CD4-positive, alpha-beta T cell treated with Interleukin-12 subunit alpha and Interleukin-12 subunit beta, for 1 hour (primary cell): ENCODE measurements around the gene TTYH2.

Experiments used
- DNase-seq: peaks from one replicate; pipeline ENCODE4 v3.0.0-alpha.2; 2020

Gene TTYH2

DNA sequence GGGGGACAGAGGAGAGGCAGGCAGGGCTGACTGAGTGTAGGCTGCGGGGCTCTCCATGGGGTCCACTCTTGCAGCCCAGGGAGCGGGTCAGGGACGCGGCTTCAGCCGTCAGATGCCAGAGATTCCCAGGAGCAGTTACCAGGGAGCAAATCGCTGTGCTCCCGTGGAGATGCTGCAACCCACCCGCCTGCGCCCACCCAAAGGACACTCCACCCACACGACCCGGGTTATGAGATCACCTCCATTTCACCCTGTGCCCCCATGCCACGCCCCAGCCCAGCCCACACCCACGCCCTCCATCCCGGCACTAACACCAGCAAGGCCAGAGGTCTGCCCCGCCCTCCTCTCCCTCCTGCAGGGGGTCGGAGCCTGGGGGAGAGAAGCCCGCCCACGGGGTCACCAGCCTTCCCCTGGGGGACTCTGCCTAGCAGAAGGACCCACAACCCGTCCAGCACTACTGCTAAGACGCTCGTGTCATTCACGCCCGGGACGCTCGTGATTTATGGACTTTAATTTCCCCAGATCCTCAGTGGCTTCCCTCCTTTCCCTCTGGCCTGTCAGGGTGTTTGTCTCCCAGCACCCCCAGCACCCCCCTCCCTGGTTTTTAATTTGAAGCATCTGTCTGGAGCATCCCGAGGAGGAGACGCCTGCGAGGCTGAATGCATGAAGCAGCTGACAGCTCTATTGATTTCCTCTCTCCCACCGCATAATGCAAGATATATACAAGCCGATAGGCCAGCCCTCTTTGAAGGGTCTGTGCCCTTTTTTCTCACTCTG lies 16.6 kb upstream of the TTYH2 start:
- no peak for DNase-seq

DNA sequence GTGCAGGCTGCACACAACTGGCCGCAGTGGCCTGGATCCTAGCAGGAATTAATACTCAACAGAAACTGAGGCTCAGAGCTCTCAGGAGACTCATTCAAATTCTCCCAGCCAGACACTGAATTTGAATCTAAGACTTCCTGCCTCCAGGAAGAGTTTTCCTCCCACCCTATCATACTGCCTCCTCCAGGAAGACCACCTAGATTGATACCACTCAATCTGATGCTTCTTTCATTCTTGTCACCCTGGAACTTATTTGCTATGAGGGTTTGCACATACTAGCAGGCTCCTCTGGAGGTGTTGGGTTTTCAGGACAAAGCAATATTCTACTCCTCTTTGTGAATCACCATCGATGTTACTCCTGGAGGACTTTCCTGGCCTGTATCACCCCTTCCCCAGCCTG lies 15.6 kb upstream of the TTYH2 start:
- no peak for DNase-seq

DNA sequence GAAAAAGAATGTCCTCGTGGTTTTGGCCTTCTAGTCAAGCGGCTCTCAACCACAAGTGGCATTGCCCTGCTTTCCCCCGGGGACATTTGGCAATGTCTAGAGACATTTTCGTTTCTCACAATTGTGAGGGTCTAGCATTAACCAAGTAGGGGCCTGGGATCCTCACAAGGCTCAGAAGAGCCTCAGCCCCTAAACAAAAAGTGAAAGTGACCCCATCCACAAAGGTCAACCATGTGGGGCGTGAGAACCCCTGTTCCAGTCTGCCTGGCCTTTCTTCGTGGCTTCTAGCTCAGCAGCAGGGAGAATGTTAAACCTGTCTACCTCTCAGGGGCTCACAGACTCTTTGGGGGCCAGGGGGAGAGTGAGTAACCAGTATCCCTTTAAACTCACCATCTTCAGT lies 14.7 kb upstream of the TTYH2 start:
- DNase-seq, result no peak

DNA sequence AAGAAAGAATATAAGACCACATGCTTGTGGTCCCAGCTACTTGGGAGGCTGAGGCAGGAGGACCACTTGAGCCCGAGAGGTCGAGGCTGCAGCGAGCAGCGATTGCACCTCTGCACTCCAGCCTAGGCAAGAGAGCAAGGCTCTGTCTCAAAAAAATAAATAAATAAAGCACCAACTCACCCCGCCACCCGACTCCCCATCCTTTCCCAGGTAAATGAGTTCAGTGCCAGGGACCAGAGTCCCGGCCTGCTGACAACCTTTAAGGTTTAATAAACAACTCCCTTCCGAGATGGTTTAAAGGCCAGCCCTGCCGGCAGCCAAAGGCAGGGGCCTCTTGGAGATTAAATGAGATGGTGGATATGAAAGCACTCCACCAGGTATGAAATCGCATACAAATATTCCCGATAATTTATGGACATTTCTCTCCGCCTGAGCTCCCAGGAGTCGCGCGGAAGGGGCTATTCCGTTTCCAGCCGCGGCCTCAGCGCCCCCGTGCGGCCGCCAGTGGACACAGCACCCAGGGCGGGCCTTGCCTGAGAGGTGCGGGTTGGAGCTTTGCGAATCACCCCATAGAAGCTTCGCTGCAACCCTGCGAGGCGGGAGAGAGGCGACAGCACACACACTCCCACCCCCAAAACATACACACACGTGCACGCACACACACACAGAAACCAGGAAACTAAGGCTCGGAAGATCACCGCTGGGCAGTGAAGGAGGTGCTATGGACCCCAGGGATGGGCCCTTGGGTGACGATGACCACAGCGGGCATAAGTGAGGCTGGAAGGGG lies 13.9 kb upstream of the TTYH2 start:
- DNase-seq, result peak; percentile 66

DNA sequence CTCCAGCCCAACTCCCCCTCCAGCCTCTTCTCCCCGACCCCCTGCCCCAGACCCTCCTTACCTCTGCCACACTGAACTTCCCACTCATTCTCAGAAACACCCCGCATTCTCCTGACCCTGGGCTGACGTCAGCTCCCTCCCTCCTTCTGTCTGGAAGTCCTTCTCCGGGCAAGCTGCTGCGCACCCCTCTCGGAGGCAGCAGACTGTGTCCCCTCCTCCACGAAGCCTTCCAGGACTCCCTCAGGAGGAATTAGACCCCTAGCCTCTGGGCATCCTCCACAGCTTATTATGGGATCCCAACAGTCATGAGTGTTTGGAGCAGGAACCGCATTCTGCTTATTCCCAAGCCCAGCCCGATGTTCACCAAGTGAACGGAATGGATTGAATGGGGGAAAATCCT lies 13.3 kb upstream of the TTYH2 start:
- no peak for DNase-seq

DNA sequence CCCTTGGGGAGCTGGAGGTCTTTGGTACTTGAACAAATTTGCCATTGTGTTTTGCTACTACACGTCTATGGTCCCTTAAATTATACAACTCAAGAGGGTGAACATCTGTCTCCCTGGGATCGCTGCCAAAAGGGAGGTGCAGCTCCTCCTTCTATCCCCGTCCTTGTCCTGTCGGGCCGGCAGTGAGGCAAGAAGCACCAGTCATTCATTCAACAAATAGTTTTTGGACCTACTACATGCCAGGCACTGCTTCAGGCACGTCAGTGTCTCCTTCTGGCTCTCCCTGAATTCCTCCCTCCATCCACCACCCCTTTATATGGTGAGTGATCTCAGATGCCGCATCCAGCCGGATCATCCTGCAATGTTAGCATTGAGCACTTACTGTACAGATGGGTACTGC lies 12.1 kb upstream of the TTYH2 start:
- no peak for DNase-seq

DNA sequence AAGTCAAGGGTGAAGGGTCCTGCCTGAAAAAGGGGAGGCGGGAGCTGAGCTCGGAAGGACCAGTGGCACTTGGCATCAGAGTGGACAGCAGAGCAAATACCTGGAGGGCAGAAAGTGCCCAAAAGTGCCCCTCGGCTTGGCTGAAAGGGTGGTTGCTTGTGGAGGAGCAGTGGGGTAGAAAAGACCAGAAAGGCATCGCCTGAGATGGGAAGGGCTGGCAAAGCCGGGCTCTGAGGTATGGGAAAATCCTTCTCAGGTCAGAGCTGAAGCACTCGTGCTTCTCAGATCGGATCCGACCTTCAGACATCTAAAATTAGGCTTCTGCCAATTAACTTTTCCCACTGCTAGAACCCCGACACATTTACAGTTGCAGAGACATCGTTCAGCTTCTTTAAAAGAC lies 11.4 kb upstream of the TTYH2 start:
- no peak for DNase-seq

DNA sequence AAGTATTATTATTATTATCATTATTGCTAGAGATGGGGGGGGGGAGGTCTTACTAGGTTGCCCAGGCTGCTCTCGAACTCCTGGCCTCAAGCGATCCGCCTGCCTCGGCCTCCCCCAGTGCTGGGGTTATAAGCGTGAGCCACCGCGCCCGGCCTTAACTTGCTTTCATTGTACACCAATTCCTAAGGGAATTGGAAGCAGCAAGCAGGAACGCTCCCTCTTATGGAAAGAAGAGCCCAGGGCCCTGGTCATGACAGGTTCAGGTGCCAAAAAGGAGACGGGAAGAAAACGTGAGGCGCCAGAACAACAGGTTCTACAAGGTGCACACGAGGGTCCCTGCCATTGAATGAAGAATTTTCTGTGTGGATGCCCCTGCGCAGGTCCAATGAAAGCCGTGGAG lies 10.4 kb upstream of the TTYH2 start:
- no peak for DNase-seq

DNA sequence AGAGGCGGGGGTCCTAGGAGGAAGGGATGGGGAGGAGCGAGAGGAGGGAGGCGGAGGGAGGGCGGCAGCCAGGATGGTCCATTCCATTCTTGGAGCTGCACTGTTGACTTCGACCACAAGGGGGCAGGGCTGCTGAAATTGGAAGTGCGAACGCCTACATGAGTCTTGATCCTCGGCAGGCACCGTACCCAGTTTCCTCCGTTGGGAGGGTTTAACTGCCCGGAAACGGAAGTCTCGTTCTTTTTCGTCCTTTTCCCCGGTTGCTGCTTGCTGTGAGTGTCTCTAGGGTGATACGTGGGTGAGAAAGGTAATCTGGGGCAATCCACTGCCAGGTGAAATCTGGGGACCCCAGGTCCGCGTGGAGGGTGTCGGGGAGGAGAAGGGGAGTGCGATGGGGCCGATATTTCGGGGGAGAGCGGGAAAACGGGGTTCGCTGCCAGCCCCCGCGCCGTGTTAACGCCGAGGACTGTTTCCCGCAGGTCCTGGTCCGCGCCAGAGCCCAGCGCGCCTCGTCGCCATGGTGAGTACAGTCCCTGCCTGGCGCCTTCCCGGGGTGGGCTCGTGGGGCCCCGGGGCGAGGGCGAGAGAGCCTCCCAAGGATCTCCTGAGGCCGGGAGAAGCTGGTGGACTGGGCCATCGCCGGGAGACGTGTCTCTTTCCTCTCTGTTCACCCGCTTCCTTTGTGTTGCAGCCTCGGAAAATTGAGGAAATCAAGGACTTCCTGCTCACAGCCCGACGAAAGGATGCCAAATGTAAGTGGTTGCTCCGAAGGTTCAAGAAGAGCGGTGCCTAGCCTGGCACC lies 9.7 kb upstream of the TTYH2 start, which contains the start of gene RPL38:
RPL38 (plus strand) TSS at position 240 of the 802 bp plus-strand sequence; CDS start at position 518, 278 bp downstream.
- DNase-seq, result peak; percentile 96

DNA sequence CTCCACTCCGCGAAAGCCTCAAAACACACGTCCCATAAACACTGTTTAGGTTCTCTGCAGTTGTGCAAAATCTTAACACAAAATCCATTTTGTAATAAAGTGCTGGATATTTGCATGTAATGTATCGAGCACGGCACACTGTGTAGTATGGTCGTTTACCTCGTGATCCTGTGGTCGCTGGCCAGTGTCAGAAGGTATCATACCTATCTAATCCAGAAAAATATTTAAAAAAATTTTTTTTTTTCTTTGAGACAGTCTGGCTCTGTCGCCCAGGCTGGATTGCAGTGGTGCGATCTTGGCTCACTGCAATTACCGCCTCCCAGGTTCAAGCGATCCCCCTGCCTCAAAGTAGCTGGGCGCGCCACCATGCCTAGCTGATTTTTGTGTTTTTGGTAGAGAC lies 8.9 kb upstream of the TTYH2 start:
- no peak for DNase-seq

DNA sequence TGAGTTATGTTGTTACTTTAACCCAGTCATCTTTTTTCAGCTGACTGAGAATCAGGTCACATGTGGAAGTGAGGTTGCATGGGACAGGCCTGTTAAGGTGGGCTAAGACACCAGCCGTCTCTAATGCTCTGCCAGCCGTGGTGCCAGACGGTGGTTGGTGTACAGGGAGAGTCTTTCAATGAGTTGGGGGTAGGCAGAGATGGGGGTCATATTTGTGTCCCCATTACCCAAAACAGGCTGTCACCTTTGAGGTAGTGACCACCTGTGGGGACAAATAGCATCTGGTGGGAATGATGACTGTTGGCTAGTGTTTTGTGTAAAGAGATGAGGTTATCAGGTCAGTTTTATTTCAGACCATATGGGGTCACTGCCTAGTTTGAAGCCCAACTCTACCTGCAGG lies 8.1 kb upstream of the TTYH2 start:
- no peak for DNase-seq

DNA sequence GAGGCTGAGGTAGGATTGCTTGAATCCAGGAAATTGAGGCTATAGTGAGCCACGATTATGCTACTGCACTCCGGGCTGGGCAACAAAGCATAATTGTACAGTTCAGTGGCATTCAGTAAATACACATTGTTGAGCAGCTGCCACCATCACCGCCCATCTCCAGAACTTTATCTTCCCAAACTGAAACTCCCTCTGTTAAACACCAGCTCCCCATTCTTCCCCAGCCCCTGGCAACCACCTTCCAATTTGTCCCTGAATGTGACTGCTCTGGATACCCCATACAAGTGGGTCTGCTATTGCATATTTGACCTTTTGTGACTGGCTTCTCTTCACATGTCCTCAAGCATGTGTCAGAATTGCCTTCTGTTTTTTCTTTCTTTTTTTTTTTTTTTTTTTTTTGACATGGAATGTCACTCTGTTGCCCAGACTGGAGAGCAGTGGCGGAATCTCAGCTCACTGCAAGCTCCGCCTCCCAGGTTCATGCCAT lies 7.0 kb upstream of the TTYH2 start:
- no peak for DNase-seq

DNA sequence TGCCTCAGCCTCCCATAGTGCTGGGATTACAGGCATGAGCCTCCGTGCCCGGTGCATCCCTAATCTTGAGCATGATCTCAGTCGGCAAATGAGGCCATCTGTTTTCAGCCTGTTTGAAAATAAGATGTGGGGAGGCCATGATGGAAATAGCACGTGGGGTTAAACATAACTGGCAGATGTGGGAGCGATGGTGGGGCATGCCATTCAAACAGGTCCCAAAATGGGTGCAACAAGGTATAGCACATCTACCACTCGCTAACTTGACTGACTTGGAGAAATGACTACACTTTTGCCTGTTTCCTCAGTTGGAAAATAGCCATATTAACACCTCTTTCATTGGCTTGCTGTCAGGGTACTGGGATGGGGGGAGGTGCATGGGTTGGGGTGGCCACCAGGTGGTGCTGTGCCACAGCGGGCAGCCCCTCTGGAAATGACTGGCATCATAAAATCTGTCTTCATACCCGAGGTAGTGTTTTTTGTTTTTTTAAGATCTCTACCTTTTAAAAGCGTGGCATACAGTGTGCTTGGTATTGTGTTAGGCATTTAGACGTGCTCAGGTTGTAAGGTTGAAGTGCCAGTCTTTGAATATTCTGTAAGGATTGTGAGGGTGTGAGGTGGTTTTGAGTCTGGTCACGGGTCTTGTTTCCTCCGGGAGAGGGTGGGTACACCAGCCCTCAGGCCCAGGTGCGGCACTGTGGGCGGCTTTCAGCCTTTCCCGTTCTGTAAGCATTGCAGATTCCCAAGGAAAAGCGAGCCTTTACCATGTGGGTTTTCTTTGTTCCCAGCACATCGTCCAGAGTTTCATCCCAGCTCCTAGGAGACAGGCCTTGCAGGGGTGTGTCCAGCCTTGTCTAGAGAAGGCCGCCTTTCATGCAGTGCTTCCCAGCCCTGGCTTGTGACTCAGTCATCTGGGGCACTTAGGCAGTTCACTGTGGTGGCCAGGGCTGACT lies 2.9 kb upstream of the TTYH2 start:
- peak; percentile 85 for DNase-seq

DNA sequence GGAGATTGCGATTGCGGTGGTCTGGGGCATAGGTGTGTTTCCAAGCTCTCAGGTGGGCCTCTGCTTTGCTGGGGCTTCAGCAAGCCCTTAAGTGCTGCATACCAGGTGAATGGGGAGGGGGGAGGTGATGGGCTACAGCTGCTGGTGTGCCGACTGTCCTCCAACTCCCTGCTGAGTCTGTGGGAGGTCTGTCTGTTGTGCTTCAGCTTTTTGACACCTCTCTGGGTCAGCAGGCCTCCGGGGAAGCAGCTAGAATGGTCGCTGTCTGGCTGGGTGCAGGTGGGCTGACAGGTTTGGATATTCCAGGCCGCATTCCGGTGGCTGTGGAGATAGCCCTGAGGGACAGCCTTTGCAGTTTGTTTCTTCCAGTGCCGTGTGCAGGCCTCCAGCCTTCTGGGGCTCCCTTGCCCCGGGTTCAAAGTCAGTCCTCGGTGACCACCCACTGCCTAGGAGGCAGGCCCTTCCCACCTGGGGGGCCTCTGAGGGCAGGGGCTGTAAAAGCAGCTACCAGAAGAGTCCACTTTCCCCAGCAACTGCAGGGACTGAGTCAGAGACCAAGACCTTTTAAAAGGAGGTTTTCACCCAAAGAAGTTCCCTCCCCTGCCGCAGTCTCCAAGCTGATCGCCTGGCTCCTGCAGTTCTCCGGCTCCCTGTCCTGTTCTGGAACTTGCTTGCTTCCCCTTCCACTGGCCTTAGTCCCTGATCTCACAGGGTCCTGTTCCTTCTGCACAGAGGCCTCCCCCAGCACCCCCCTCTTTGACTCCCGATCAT lies 2.0 kb upstream of the TTYH2 start:
- DNase-seq, result no peak

DNA sequence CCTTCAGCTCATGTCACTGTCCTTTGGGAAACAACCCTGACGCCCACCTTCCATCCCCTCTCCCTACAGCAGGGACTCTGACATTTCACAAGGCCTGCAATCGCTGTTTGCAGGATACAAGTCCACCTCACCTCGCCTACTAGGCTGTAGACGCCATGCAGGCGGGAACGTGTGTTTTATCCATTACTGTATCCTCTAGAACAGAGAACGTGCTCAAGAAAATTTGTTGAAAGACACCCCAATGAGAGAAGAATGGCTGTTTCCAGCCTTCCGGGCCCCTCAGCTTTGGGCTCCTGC lies 1.5 kb upstream of the TTYH2 start:
- no peak for DNase-seq

DNA sequence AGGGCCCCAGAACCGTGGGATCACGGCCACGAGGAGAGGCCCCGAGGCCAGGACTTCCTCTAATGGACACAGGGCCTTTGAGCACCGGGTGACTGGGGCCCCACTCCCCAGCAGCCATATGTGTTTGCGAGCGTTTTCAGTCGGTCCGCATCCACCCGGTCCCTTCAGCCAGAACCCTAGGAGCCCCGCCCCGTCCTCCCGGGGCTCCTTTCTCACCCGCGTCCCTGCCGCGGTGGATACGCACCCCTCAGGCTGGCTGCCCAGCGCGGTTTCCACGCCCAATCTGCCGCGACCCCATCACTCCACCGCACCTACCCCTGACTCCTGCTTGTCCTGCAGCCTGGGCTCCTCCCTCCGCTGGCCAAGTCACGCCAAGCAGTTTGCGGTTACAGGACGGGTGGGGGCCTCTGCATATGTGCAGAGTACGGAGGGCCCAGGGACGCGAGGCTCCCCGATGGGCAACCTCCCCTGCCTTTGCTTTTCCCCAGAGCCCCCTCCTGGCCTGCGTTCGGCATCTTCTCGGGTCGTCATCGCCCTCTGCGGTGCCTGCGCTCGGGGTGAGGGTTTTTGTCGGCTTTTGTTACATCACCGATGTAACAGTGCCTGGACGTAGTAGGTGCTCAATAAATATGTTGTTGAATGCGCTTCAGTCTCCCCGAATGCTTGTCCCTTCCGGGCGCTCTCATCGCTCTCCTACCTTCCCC lies 1.0 kb upstream of the TTYH2 start:
- DNase-seq, result peak; percentile 26

DNA sequence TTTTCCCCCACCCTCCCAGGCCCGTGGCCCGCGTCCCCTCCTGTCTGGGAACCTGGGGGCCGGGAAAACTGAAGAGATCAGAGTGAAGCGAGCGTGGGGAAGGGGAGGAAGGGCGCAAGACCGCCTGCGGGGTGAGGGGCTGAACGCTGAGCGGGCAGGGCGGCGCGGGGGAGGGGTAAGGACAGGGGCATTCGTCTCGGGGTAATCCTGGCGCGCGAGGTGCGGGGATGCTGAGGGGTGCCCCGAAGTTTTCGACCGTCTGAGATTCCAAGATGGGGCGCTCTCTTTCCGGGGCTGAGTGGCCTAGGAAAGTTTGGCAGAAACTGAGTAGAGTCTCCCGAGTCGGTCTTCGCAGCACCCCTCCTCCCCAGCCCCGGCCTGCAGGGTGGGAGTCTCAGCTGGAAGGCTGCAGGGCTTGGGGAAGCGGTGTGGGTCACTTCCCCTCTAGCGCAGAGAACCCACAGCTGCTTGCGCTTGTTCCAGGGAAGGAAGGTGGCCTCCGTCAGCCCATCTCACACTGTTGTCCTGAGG lies 555 bp downstream of the TTYH2 start:
- no peak for DNase-seq

DNA sequence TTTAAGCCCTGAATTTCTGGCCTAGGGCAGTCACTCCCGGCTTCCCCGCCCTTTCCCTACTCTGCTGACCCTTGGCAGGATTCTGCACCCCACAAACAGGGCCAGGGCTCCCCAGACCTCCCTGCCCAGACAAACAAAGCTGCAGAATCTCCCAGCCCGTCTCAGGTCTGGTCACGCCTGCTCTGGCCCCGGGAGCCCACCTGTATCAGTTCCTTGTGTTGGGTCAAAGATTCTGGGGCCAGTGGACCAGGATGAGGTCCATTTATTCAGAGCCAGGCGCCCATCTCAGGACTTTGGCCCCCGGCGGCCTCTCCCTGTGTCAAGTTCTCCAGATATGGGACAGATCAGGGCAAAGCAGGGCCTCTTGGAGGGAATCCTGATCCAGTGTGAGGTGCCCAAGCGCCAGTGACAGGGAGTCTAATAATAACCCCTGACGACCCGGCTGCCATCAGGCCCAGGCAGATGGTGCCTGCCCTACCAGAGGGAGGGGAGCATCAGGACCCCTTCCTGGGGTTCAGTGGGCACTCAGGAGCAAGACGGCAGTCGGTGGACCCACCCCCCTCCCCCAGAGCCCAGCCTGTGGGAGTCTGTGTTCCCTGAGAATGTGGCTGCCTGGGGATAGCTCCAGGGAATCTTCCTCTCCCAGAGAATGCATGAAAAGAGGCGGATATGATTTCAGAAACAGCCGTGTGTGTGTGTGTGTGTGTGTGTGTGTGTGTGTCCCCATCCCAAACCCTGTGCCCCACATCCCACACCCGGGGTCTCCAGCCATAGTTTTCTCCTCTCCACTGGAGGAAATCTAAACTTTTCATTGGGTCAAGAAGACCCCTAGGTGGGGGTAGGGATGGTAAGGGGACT lies 1.3 kb downstream of the TTYH2 start:
- no peak for DNase-seq

DNA sequence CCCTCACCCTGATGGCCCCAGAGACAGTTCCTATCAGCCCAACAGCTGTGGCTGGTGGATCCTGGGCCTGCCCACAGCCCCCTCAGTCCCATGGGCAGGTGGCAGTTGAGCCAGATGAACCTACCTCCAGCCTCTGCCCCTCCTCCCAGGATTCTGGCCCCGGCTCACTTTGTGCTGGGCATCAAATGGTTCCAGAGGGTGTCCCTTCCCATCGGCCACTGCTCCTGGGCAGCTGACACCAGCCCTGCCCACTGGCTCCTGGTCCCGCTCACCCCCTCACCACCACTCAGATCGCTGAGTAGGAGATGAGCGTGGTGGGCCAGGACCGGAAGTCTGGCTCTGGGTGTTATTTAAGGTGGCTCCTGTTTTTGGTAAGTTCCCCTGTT lies 2.0 kb downstream of the TTYH2 start:
- DNase-seq, result no peak

DNA sequence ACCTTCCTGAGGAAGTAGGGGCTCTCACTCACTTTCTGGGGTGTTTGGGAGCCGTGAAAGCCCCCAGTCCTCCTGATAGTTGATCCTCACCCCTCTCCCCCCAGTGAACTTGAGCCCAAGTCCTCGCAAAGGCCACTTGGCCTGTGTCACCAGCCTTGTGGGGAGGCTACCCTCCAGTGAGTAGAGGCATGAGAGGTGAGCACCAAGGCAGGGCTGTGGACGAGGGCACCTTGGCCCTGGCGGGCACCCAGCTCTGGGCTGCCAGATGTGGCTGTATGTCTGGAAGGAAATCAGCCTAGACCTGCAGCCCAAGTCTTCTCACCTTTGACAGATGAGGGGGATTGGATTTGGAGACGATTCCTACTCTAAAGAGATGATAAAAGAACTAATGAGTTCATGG lies 3.1 kb downstream of the TTYH2 start:
- DNase-seq, result no peak
